Measurements from ENCODE around the gene SERPINB2.
"Not testable (repeated sequence)": the region's sequence is repeated elsewhere in the genome, so short reads cannot be mapped to it uniquely, and the experiment has no call there.

The SERPINB2 gene

GRCh38 chr18:63908858-63909257, 21.4 kb downstream of the SERPINB2 start:
- TF ChIP-seq ZFX (IDR thresholded peaks at IDR 0.05; ENCODE audit: borderline replicate concordance) = no peak
- TF ChIP-seq CTCF (IDR thresholded peaks at IDR 0.05) = no peak
- no peak overlapping the region for H3K27ac ChIP-seq

- TF ChIP-seq ZFX (IDR thresholded peaks at IDR 0.05; ENCODE audit: borderline replicate concordance) (no peak), CTCF (IDR thresholded peaks at IDR 0.05) (no peak)
- no peak overlapping the region for H3K27ac ChIP-seq
These were observed 22.4 kb downstream of the SERPINB2 start for GRCh38 chr18:63909870-63910269.

- no peak overlapping the region for H3K27ac ChIP-seq
- TF ChIP-seq CTCF (IDR thresholded peaks at IDR 0.05) (no peak), ZFX (IDR thresholded peaks at IDR 0.05; ENCODE audit: borderline replicate concordance) (no peak)
These were observed 30.3 kb downstream of the SERPINB2 start for GRCh38 chr18:63917817-63918216.

- no peak for TF ChIP-seq CTCF (IDR thresholded peaks at IDR 0.05)
- TF ChIP-seq ZFX (IDR thresholded peaks at IDR 0.05; ENCODE audit: borderline replicate concordance) = no peak
- H3K27ac ChIP-seq = no peak overlapping the region
These were observed 34.5 kb downstream of the SERPINB2 start for GRCh38 chr18:63922049-63922448.

GRCh38 chr18:63924551-63924950, 37.0 kb downstream of the SERPINB2 start:
- TF ChIP-seq ZFX (IDR thresholded peaks at IDR 0.05; ENCODE audit: borderline replicate concordance) (no peak), CTCF (IDR thresholded peaks at IDR 0.05) (no peak)
- no peak overlapping the region for H3K27ac ChIP-seq

GRCh38 chr18:63928331-63928730, 40.8 kb downstream of the SERPINB2 start:
- TF ChIP-seq ZFX (IDR thresholded peaks at IDR 0.05; ENCODE audit: borderline replicate concordance) (no peak), CTCF (IDR thresholded peaks at IDR 0.05) (no peak)

GRCh38 chr18:63929369-63929768, 41.9 kb downstream of the SERPINB2 start:
- H3K27ac ChIP-seq = not testable (repeated sequence)

More at GRCh38 chr18:63928331-63928730, 40.8 kb downstream of the SERPINB2 start:
- H3K27ac ChIP-seq = no peak overlapping the region

- TF ChIP-seq CTCF (IDR thresholded peaks at IDR 0.05) (no peak), ZFX (IDR thresholded peaks at IDR 0.05; ENCODE audit: borderline replicate concordance) (no peak)
- no peak overlapping the region for H3K27ac ChIP-seq
These were observed 43.4 kb downstream of the SERPINB2 start for GRCh38 chr18:63930773-63931354.

All from 22Rv1 (cell line).